Activated CD4-positive, alpha-beta T cell treated with anti-CD3 and anti-CD28 coated beads, Interleukin-2, amount 50 U/mL, for 16 hours (primary cell): ENCODE measurements around the gene EPHA3.

ENCODE experiments used
- DNase-seq: peaks from one replicate; pipeline ENCODE4 v3.0.0-alpha.2; 2020

Gene EPHA3

GRCh38 chr3:89154416-89154815 lies 47.0 kb downstream of the EPHA3 start:
- DNase-seq: no peak

DNA sequence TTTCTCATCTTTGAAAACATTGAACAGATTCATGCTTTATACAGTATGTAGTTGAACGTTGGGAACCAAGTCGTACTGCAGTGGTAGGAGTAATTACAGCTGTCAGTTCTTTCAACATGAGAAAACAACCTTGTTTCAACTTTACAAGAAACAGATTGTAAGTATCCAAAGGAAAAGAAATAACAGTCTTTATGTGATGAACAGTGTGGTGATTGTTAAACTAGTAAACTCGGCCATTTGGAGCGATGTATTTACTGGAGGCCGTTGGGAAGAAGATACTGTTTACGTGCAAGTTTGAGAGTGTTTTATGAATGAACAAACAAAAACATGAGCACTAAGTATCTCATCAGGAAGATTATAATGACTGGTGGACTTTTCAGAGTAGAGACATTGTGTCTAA lies 48.4 kb downstream of the EPHA3 start:
- DNase-seq: no peak

DNA sequence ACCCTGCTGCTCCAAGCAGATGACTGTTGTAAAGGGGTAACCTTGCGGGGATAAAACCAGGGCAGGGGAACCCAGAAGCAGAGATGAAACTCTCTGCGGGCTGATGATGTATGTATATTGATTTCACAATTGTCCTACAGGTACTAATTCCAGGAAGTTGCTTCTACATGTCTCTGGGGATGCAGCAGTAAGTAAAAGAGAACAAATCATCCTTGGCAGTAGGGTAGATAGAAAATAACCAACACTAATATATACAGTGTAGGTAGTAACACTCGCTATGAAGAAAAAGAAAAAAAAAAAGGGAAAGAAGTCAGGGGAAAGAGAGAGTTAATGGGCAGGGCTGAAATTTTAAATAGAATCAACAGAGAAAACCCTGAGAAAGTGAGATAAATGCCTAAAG lies 50.2 kb downstream of the EPHA3 start:
- DNase-seq: no peak

DNA sequence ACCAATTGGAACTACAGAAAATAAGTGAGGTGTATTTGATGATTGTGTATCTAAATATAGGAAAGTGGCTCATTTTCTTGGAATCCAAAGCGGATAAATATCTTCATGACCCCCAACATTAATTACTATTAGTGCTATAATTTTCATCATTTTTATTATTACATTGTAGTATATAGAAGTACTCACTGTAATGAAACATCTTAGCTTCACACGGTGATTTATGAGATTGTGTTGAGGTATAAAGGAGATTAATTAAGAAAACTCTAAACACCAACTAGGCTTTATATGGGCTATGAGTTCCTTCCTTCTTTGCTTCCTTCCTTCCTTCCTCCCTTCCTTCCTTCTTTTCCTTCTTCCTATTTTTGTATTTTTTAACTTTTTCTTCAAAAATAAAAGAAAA lies 52.2 kb downstream of the EPHA3 start:
- no peak for DNase-seq

DNA sequence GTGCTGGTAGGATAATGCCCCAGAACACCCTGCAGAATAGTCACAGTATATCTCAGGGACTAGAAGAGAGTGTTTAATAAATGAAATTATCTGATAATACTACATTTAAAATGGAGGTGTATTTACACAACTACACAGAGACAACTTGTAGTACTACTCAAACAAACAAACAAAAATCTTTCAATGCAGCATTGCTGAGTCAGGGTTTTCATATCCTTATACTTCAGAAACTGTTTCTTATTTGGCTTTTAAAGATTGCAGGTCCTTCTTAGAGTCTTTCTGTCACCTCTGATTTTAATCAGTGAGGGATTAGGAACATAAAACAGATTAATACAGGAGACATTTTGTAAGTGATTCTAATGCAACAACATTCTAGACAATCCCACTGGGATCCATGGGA lies 57.4 kb downstream of the EPHA3 start:
- DNase-seq: no peak

GRCh38 chr3:89165636-89166263 lies 58.3 kb downstream of the EPHA3 start:
- no peak for DNase-seq

DNA sequence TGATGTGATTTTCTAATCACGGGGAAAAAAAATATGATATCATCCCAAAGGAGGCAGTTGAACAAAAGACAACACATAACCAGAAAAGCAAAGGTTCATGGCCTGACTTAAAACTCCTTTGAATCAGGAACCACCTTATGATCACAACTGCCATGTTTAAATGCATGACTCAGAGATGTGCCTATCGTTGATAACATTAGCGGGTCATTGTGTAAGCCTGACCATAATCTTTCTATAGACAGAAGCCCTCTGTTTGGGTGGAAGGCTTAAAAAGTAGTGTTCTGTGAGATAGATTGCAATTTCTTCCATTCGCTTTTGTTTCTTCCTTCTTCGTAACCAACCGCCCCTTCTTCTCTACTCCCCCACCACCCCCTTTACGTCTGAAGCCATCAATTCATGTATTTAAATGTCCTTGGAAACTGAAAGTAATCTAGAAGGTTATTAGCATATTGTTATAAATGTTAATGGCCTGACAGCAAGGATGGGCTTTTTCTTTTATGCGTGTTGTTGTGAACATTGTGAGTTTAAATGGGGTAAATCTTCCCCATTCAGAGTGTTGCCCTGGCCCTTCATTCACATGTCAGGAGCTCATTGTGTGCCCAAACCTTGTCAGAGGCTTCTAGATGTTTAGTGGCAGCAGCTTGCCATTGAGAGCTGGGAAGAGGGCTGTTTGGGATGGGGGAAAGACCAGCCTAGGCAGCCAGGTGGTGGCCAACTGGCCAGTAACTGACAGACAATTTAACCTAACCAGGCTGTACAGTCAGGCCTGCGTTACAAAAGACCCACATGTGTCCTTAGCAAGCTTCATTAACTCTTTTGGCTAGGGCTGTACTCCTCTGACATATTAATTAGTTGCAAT lies 64.5 kb downstream of the EPHA3 start:
- DNase-seq: no peak

- no peak for DNase-seq
These were observed 66.1 kb downstream of the EPHA3 start for GRCh38 chr3:89173546-89173945.

- no peak for DNase-seq
These were observed 72.1 kb downstream of the EPHA3 start for GRCh38 chr3:89179355-89180001.

- no peak for DNase-seq
These were observed 72.9 kb downstream of the EPHA3 start for GRCh38 chr3:89180334-89180733.

DNA sequence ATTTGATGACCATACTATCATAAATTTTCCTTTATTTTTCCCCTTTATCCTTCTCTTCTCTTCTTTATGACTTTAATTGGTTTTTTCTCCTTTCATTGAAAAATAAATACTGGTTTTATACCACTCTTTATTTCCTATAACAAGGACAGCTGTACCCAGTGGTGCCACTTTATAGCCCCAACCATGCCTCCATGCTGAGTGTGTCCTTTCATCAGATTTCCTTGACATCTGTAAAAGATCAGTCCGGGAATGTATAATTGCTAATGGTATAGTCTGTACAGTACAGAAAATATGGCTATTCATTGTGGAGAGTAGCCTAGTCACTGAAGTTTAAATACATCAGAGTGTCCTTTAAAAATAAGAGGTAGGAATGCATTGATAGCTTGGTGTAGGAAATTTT lies 74.6 kb downstream of the EPHA3 start:
- no peak for DNase-seq

DNA sequence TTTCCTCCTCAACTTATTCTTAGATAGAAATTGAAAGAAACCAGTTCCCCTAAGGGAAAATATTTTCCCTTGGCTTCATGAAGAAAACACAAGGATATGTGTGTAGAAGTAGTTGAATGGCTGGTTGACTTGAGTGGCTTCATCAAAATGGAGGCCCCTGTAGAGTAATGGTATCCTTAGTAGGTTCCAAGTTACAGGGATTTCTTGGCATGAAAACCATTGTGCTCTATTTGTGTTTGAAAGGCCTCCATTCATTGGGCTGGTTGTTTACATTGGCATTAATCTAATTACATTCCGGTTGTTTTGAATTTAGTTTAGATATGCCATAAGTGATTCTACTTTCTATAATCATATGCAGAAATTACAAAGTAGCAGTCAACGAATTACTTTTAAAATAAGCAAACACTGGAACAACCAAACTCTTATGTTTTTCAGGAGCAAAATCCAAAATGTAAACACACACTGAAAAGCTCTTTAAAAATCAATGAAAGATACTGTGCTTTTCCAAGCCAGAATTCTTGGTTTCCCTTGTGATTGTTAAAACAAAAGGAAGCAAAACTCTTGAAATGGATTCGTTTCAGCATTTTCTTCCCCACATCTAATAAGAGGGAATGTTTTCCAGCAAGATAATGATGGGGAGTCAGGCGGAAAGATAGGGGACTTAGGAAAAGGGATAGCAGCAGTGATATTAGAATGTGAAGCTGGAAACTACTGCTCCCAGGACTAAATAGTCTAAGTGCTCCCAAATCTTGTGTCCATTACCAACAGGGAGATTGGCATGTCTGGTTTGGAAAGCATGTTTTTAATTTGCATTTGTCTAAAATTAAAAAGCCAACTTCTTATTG lies 77.0 kb downstream of the EPHA3 start:
- no peak for DNase-seq

DNA sequence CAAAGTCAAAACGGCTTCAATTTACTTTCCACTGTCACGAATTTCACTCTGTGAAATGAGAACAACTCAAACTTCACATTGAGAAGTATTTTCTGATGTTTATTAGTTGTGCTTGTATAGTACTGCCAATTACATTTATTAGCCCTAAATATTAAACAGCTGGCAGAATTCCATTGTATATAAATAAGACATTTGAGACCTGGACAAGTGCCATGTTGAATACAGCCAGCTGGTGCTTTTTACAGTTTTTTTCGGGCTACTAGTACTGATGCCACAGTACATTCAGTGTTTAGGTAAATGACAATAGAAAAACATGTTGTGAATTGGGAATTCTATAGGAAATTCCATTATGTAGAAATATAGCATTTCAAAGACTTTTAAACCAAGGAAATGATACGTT lies 79.0 kb downstream of the EPHA3 start:
- DNase-seq: no peak

GRCh38 chr3:89198591-89198990 lies 91.2 kb downstream of the EPHA3 start:
- no peak for DNase-seq

DNA sequence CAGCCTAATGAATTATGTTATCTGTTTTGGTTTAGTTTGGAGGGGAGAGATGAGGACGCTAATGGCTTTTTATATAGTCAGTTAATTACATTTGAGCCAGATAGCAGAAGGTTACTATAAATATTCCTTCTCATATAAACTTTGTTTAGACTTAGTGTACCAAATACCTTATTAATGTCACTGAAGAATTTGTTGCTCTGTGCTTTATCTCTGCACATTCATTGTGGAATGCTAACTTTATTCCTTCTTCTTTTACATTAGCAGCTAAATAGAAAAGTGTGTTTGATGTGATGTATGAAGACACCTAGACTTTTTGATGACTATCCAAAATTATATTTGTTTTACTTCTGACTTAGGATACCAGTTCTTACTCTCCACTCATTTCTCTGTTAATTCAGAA lies 105.2 kb downstream of the EPHA3 start:
- no peak for DNase-seq

DNA sequence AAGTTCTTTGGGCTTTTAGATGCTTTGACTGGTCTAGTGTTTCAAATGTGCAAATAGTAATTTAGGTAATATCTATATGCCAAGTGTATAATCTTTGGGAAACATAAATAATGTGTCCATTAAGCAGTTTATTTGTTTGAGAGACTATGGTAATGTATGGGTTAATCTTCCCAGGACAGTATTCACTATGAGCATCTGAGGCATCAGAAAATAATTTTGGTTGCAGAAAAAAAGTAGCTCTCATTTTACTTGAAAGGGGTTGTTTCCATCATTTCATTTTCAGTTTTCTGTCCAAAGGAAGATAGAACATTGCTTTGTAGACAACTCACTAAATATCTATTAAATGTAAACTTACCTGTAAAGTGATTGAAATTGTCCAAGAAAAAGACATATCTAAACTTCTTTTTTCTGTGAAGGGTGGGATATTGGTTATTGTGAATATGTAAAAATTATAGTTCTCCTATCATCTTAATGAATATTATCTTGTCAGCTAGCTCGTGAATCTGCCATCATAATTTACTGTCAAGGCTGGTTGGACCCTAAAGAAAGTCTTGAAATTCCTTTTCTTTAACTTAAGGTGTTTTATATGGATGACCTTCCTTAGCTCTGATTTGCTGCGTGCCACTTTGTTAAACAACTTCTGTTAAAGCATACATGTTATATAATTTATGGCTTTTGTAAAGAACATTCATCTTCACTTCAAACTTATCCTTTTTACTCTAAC lies 108.8 kb downstream of the EPHA3 start:
- no peak for DNase-seq

DNA sequence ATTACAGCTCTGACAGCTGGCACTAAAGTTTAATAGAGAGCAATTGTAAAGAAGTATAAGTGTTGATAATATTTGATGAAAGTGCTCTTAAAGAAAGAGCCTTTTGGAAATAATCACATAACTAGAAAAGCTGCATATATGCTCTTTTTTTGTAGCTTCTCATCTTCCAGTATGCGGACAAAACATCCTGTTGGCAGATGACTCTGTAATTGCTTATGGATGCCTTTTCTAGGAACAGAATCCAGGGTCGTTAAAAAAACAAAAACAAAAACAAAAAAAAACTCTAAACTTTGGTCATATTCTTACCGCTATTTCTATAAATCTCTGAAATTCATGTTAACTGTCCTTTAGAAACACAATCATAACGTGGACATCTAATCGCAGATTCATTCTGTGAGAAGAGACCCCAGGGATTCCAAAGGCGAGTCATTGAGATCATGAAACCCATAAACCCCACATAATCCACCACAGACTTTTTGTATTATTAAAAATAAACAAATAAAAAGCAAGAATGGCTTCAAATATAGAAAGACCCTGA lies 109.8 kb downstream of the EPHA3 start:
- DNase-seq: no peak

DNA sequence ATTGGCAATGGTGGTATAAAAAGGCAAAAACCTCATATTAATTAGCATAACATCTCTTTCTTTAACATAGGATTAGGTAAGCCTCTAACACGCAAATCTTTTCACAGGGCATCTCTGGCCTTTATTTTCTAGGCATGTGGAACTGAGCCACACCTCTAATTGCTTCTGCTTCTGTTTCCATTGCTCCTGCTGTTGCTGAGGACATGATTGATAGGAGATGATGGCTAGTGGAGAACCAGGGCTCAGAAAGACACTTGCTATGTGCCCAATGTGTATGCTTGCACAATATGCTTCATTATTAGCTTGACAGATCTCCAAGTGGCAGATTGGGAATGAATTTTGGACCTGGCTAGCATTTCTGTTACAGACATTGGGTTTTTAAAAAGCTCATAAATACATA lies 114.5 kb downstream of the EPHA3 start:
- DNase-seq: no peak

GRCh38 chr3:89223188-89223587 lies 115.8 kb downstream of the EPHA3 start:
- DNase-seq: no peak

DNA sequence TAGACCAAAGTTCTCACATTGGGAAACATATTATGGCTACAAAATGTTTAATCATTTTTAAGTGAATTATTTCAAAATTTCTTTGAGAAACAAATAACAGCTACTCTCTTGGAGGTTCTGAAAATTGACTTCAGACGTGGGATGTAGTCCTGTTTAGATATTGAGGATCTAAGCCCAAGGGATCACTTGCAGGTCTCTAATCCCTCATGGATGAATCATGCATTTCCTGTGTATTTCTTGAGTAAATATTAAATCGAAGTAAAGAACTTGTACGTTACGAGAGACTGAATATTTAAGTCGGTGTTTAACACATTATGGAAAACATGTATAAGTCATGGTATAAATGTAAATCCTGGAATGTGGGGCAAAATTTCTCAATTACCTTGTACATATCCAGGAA lies 119.8 kb downstream of the EPHA3 start:
- no peak for DNase-seq

DNA sequence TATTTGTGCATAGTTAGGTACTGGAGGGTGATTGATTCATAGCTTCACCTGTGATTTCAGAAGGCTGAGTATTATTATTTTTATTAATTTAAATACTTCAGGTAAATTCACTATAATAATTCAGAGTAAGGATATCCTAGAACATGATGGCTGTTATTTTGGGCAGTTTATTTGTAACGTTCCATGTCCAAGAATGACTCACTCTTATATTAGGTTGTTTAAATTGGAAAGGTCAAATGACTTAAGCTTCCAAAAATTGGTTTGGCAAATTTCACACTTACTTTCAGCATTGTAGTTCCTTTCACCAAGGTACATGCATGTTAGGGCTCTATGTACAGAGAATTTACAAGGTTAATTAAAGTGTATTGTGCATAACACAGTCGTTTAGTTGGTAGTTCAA lies 120.2 kb downstream of the EPHA3 start:
- no peak for DNase-seq

GRCh38 chr3:89232155-89232554 lies 124.7 kb downstream of the EPHA3 start:
- no peak for DNase-seq
